Activated CD4-positive, alpha-beta T cell treated with anti-CD3 and anti-CD28 coated beads, Interleukin-2, amount 10 ng/mL, durations not matched to agents 7 days and 5 days (primary cell): Measurements from ENCODE around the gene NENF. TPM values are rescaled to one million over a fixed set of nuclear protein-coding genes. Genes with fewer than 3 reads are reported as not detected.

ENCODE experiments used
- CTCF ChIA-PET: fragments of 350-600 bp; sonication (Branson Sonifier 250); formaldehyde crosslinking; loops from one replicate; lab custom pipeline; 2021; ENCODE audit warnings: antibody characterized with exemption; lab: Charles Lee
- POLR2A ChIA-PET: fragments of 350-600 bp; sonication (Branson Sonifier 250); formaldehyde crosslinking; loops from one replicate; lab custom pipeline; 2021; ENCODE audit warnings: antibody characterized with exemption; lab: Charles Lee
- DNase-seq: peaks from one replicate; pipeline ENCODE4 v3.0.0-alpha.2; 2020
- H3K27ac Mint-ChIP-seq: one replicate; pipeline ENCODE4 v1.8.0; 2021; ENCODE audit warnings: mild to moderate bottlenecking, moderate library complexity, mixed read lengths
- H3K27me3 Mint-ChIP-seq: one replicate; pipeline ENCODE4 v1.8.0; 2021; ENCODE audit warnings: mixed read lengths
- H3K36me3 Mint-ChIP-seq: one replicate; pipeline ENCODE4 v1.8.0; 2021; ENCODE audit warnings: low read depth, mixed read lengths
- H3K4me1 Mint-ChIP-seq: one replicate; pipeline ENCODE4 v1.8.0; 2021; ENCODE audit warnings: mixed read lengths
- H3K4me3 Mint-ChIP-seq: one replicate; pipeline ENCODE4 v1.8.0; 2021; ENCODE audit warnings: mild to moderate bottlenecking, moderate library complexity, mixed read lengths
- H3K9me3 Mint-ChIP-seq: one replicate; pipeline ENCODE4 v1.8.0; 2021; ENCODE audit warnings: mixed read lengths
- total RNA-seq, 2 experiments: library from RNA; stranded (reverse); gene quantifications; one replicate each; pipeline ENCODE4 v1.2.3, GENCODE V29; 2021

NENF gene
- total RNA-seq, 2 experiments from 2014 or later = 28.3 to 29.3 TPM

DNA sequence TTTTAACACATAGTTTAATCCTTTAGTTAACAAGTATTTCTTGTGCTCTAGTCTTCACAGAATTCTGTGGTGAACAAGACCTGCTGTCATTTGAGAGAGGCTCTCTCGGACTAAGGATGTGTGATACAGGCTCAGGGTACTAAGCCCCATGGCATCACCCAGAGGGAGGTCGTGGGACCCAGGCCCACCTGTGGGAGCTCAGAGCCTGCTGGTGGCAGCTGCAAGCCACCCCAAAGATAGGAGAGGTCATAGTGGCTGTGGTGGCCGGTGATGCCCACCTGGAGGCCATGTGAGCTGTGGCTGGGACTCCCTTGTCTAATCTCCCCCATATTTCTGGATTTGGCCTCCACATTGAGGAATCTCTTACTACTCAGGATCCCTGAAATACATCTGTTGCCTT lies 22.0 kb downstream of the NENF start:
- Mint-ChIP-seq H3K36me3 (no peaks in the 10 kb centered on the region), H3K4me3 (no peak overlapping the region), H3K4me1 (peaks cover 10% of the 10 kb centered on the region), H3K27me3 (no peaks in the 10 kb centered on the region), H3K27ac (peak overlapping the region; percentile 0), H3K9me3 (no peaks in the 10 kb centered on the region)
- POLR2A ChIA-PET = no interaction called here
- no peak for DNase-seq
- CTCF ChIA-PET = interaction anchor here (1.2 to 5.1 kb wide), 11 partner anchors 13 to 549 kb away, joined by 3 to 51 read pairs (median 10); partner anchors contain the start of genes DTL and INTS7

GRCh38 chr1:212455401-212455800 lies 22.7 kb downstream of the NENF start:
- Mint-ChIP-seq H3K4me1 (peaks cover 10% of the 10 kb centered on the region), H3K4me3 (no peak overlapping the region), H3K27ac (no peak overlapping the region), H3K9me3 (no peaks in the 10 kb centered on the region), H3K36me3 (no peaks in the 10 kb centered on the region), H3K27me3 (no peaks in the 10 kb centered on the region)
- no peak for DNase-seq
- POLR2A ChIA-PET = no interaction called here
- CTCF ChIA-PET = interaction anchor here (0.8 to 5.1 kb wide), 40 partner anchors 11 to 774 kb away, joined by 3 to 51 read pairs (median 5); partner anchors contain the start of genes DTL, INTS7, NENF and PACC1

GRCh38 chr1:212455803-212456528 lies 23.2 kb downstream of the NENF start:
- CTCF ChIA-PET = interaction anchor here (0.6 to 5.1 kb wide), 48 partner anchors 12 to 774 kb away, joined by 3 to 51 read pairs (median 4); partner anchors contain the start of genes DTL, INTS7, NENF and PACC1
- H3K36me3 Mint-ChIP-seq = no peaks in the 10 kb centered on the region

GRCh38 chr1:212457740-212458338 lies 25.1 kb downstream of the NENF start:
- no peaks in the 10 kb centered on the region for H3K36me3 Mint-ChIP-seq
- ChIA-PET POLR2A (interaction anchor here (0.6 to 1.0 kb wide), 2 partner anchors 19 to 150 kb away, joined by 3 read pairs; no protein-coding TSS in a partner anchor), CTCF (interaction anchor here (0.6 to 5.1 kb wide), 21 partner anchors 10 to 776 kb away, joined by 3 to 51 read pairs (median 3); partner anchors contain the start of genes DTL, INTS7 and NENF)
- no peak overlapping the region for H3K27ac Mint-ChIP-seq
- peak; percentile 79 for DNase-seq
- H3K9me3 Mint-ChIP-seq = no peaks in the 10 kb centered on the region
- no peak overlapping the region for H3K4me3 Mint-ChIP-seq
- H3K27me3 Mint-ChIP-seq = no peaks in the 10 kb centered on the region
- H3K4me1 Mint-ChIP-seq = peaks cover 10% of the 10 kb centered on the region

More at GRCh38 chr1:212455803-212456528, 23.2 kb downstream of the NENF start:
- no peak overlapping the region for H3K4me3 Mint-ChIP-seq
- peaks cover 10% of the 10 kb centered on the region for H3K4me1 Mint-ChIP-seq
- no peaks in the 10 kb centered on the region for H3K27me3 Mint-ChIP-seq
- H3K27ac Mint-ChIP-seq = no peak overlapping the region
- no peaks in the 10 kb centered on the region for H3K9me3 Mint-ChIP-seq
- peak; percentile 84 for DNase-seq
- POLR2A ChIA-PET = no interaction called here

GRCh38 chr1:212458817-212459216 lies 26.1 kb downstream of the NENF start:
- no peak overlapping the region for H3K4me3 Mint-ChIP-seq
- no peak overlapping the region for H3K27ac Mint-ChIP-seq
- peaks cover 10% of the 10 kb centered on the region for H3K4me1 Mint-ChIP-seq
- ChIA-PET CTCF (interaction anchor here (0.6 to 5.1 kb wide), 9 partner anchors 9 to 777 kb away, joined by 3 to 39 read pairs (median 3); partner anchors contain the start of genes DTL and INTS7), POLR2A (no interaction called here)
- no peaks in the 10 kb centered on the region for H3K36me3 Mint-ChIP-seq
- H3K27me3 Mint-ChIP-seq = no peaks in the 10 kb centered on the region
- H3K9me3 Mint-ChIP-seq = no peaks in the 10 kb centered on the region
- DNase-seq = peak; percentile 19

- H3K4me3 Mint-ChIP-seq = no peak overlapping the region
- CTCF ChIA-PET = interaction anchor here (1.1 to 5.1 kb wide), 2 partner anchors 8 to 19 kb away, joined by 3 to 35 read pairs; no protein-coding TSS in a partner anchor
- H3K27ac Mint-ChIP-seq = no peak overlapping the region
- H3K9me3 Mint-ChIP-seq = no peaks in the 10 kb centered on the region
- no peaks in the 10 kb centered on the region for H3K27me3 Mint-ChIP-seq
- H3K4me1 Mint-ChIP-seq = peaks cover 10% of the 10 kb centered on the region
- no peaks in the 10 kb centered on the region for H3K36me3 Mint-ChIP-seq
- POLR2A ChIA-PET = no interaction called here
- DNase-seq = no peak
Observed at GRCh38 chr1:212459656-212460055, 26.9 kb downstream of the NENF start.

- ChIA-PET CTCF (no interaction called here), POLR2A (no interaction called here)
- Mint-ChIP-seq H3K9me3 (no peaks in the 10 kb centered on the region), H3K4me3 (no peak overlapping the region), H3K36me3 (no peaks in the 10 kb centered on the region), H3K4me1 (peaks cover 10% of the 10 kb centered on the region), H3K27ac (no peak overlapping the region), H3K27me3 (no peaks in the 10 kb centered on the region)
- no peak for DNase-seq
Observed at GRCh38 chr1:212460376-212460775, 27.7 kb downstream of the NENF start.

DNA sequence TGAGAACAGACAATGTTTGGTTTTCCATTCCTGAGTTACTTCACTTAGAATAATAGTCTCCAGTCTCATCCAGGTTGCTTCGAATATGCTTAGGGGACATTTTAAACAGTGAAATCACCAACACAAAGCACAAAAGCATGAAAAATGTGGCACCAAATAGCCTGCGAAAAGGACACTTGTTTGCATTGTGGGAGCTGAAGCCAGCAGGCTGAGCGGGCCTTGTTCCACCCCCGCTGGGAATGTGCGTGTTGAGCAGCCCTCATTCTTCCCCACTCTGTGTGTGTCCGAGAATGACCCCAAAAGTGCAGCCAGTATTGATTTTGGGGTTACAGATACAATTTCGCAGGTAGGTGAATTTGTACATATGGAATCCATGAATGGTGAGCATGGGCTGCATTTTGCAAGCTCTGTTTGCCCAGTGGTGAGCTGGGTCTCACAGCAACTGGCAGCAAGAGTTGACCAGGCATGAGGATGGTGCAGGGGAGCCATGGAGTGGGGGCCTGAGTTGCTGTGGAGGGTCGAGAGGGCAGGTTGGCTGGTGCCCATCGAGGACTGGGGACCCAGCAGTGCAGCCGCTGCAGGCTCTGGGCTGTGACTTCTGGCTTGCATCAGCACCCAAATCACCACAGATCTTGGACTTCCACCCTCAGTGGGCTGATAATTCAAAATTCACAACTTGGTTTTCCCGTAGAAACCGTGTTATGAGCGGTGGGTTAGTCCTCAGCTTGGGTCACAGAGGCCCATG lies 29.4 kb downstream of the NENF start:
- no peak overlapping the region for H3K4me3 Mint-ChIP-seq
- CTCF ChIA-PET = interaction anchor here (1.1 to 1.5 kb wide), 2 partner anchors 11 to 16 kb away, joined by 3 to 4 read pairs; no protein-coding TSS in a partner anchor
- H3K36me3 Mint-ChIP-seq = no peaks in the 10 kb centered on the region
- H3K9me3 Mint-ChIP-seq = no peaks in the 10 kb centered on the region
- peaks cover 10% of the 10 kb centered on the region for H3K4me1 Mint-ChIP-seq
- H3K27me3 Mint-ChIP-seq = no peaks in the 10 kb centered on the region
- no peak overlapping the region for H3K27ac Mint-ChIP-seq
- POLR2A ChIA-PET = no interaction called here
- DNase-seq = no peak

DNA sequence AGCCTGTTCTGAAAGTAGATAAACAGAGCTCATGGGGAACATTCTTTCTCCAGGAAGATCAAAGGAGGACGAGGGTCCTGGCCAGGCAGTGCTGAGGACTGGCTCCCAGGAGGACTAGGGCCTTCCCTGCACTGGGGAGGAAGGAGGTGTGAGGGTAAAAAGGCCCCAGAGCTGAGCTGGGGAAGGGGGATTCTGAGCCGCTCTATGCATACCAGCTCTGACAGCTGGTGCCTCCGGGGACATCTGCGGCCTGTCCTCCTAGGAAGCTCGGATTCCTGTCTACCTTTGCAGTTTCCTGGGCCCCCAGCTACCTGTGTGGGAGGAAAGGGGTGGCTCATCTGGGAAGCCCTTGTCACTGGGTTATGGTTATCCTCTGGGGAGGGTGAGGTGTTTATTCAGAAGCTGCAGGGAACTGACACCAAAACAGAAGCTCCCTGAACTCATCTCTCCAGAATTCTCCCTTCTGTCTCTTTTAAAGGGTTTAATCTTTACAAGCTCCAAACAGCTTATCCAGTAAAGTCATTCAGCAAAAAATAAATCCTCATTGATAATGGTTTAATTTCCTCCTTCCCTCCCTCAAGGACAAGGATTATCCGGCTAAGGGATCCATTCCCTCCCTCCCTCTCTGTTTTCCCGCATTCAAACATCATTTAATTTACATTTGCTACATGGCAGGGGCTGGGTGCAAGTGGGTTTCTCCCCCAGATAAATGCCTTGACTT lies 31.0 kb downstream of the NENF start:
- ChIA-PET CTCF (interaction anchor here (0.9 to 1.5 kb wide), 3 partner anchors 13 to 14 kb away, joined by 3 to 4 read pairs (median 3); no protein-coding TSS in a partner anchor), POLR2A (interaction anchor here (0.7 kb wide), 1 partner anchor 19 kb away, joined by 5 read pairs; no protein-coding TSS in a partner anchor)
- H3K4me1 Mint-ChIP-seq = peaks cover 4% of the 10 kb centered on the region
- H3K36me3 Mint-ChIP-seq = no peaks in the 10 kb centered on the region
- H3K27ac Mint-ChIP-seq = no peak overlapping the region
- no peak for DNase-seq
- no peaks in the 10 kb centered on the region for H3K9me3 Mint-ChIP-seq
- no peaks in the 10 kb centered on the region for H3K27me3 Mint-ChIP-seq
- H3K4me3 Mint-ChIP-seq = no peak overlapping the region

DNA sequence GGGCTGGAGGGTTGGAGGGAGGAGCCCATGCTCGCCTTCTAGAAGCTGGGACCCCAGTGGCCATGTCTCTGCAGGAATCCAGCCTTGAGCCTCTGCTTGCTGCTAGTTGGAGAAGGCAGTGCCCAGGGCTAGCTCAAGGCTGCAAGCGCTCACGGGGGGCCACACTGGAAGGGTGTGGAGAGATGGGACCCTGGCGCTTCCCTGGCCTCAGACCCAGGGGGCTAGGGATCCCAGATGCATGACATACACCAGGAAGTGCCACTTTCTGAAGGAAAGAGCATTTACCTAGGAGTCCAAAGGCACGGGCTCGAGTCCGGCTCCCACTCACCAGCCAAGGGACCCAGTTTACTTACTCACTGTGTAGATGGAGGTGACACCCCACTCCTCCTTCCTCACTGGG lies 32.6 kb downstream of the NENF start:
- ChIA-PET POLR2A (no interaction called here), CTCF (interaction anchor here (0.6 to 7.4 kb wide), 7 partner anchors 9 to 792 kb away, joined by 3 to 51 read pairs (median 3); no protein-coding TSS in a partner anchor)
- Mint-ChIP-seq H3K27me3 (no peaks in the 10 kb centered on the region), H3K4me3 (no peak overlapping the region), H3K36me3 (no peaks in the 10 kb centered on the region), H3K9me3 (no peaks in the 10 kb centered on the region), H3K4me1 (no peaks in the 10 kb centered on the region), H3K27ac (no peak overlapping the region)
- DNase-seq = no peak

GRCh38 chr1:212466437-212466836 lies 33.7 kb downstream of the NENF start:
- no peak overlapping the region for H3K27ac Mint-ChIP-seq
- H3K9me3 Mint-ChIP-seq = no peaks in the 10 kb centered on the region
- ChIA-PET POLR2A (no interaction called here), CTCF (interaction anchor here (2.6 to 7.4 kb wide), 2 partner anchors 10 to 12 kb away, joined by 13 to 51 read pairs; no protein-coding TSS in a partner anchor)
- H3K36me3 Mint-ChIP-seq = no peaks in the 10 kb centered on the region
- DNase-seq = no peak
- no peak overlapping the region for H3K4me3 Mint-ChIP-seq
- H3K27me3 Mint-ChIP-seq = no peaks in the 10 kb centered on the region
- no peaks in the 10 kb centered on the region for H3K4me1 Mint-ChIP-seq
